GM12878 (cell line): ENCODE data around the gene MAD2L1. TPM values are rescaled to one million over a fixed set of nuclear protein-coding genes. Genes with fewer than 3 reads are reported as not detected.
A peak's percentile ranks its signal among the peaks of the same experiment; 100 is the strongest.

ENCODE experiments used
- CBFB ChIP-seq: IDR thresholded peaks from 2 replicates; pipeline ENCODE4 v1.6.1; 2016; ENCODE audit warnings: antibody characterized with exemption, low read depth
- CEBPZ ChIP-seq: fragments of 150-350 bp; IDR thresholded peaks from 2 replicates; pipeline ENCODE4 v1.6.1; 2016; ENCODE audit warnings: low read depth, low read length
- E4F1 ChIP-seq: fragments of 450-650 bp; IDR thresholded peaks from 2 replicates; pipeline ENCODE4 v1.6.1; 2018; ENCODE audit warnings: borderline replicate concordance, mild to moderate bottlenecking; ENCODE audit not compliant: partially characterized antibody
- FOS ChIP-seq: IDR thresholded peaks from 3 replicates; pipeline ENCODE4 v1.6.1; 2011; ENCODE audit warnings: borderline replicate concordance; ENCODE audit not compliant: insufficient read length; ENCODE audit errors: extremely low read depth
- JUNB ChIP-seq: IDR thresholded peaks from 2 replicates; pipeline ENCODE4 v1.6.1; 2016; ENCODE audit warnings: antibody characterized with exemption, mild to moderate bottlenecking
- LARP7 ChIP-seq: fragments of 450-650 bp; IDR thresholded peaks from 2 replicates; pipeline ENCODE4 v1.6.1; 2017; ENCODE audit warnings: mild to moderate bottlenecking
- MAX ChIP-seq: IDR thresholded peaks from 2 replicates; pipeline ENCODE4 v1.6.1; 2012; ENCODE audit warnings: low read depth, low read length, improper control_type of control experiment
- NFYA ChIP-seq: IDR thresholded peaks from 2 replicates; pipeline ENCODE4 v1.6.1; 2011; ENCODE audit warnings: low read depth, mild to moderate bottlenecking, low read length, improper control_type of control experiment, borderline replicate concordance
- RAD21 ChIP-seq: IDR thresholded peaks from 2 replicates; pipeline ENCODE4 v1.6.1; 2011; ENCODE audit warnings: mild to moderate bottlenecking, low read depth, low read length, moderate library complexity; ENCODE audit not compliant: insufficient read depth
- RB1 ChIP-seq: fragments of 450-650 bp; formaldehyde crosslinking; IDR thresholded peaks from 2 replicates; pipeline ENCODE4 v1.6.1; 2017; ENCODE audit warnings: mild to moderate bottlenecking, borderline replicate concordance
- TARDBP ChIP-seq: IDR thresholded peaks from 2 replicates; pipeline ENCODE4 v1.6.1; 2016; ENCODE audit warnings: borderline replicate concordance
- WRNIP1 ChIP-seq: IDR thresholded peaks from 2 replicates; pipeline ENCODE4 v1.6.1; 2011; ENCODE audit warnings: low read depth, low read length, improper control_type of control experiment, borderline replicate concordance
- ZBTB11 ChIP-seq: fragments of 450-650 bp; formaldehyde crosslinking; IDR thresholded peaks from 2 replicates; pipeline ENCODE4 v1.5.0; 2022; ENCODE audit warnings: mild to moderate bottlenecking, missing genetic modification characterization
- ZBTB40 ChIP-seq: fragments of 450-650 bp; IDR thresholded peaks from 2 replicates; pipeline ENCODE4 v1.6.1; 2016; ENCODE audit warnings: mild to moderate bottlenecking, moderate library complexity, borderline replicate concordance
- ZNF274 ChIP-seq: IDR thresholded peaks from one replicate; pipeline ENCODE4 v1.8.0; 2011; ENCODE audit not compliant: insufficient read length, insufficient read depth
- polyA plus RNA-seq, 11 experiments: library from polyadenylated mRNA; depleted of rRNA in 4 of 11; unstranded in 6 of 11; stranded (reverse) in 5 of 11; fragments of >200 nt; fragmentation: Nextera tagmentation in 4 of 11; fragmentation: Illumina TruSeq in 1 of 11; extraction: Ambion mirVana in 4 of 11; extraction: Trizol in 1 of 11; gene quantifications; 1 replicate in 1 of 11; 2 replicates in 10 of 11; pipeline versions ENCODE4 v1.2.1 to v1.2.3, GENCODE V29; 2011 to 2016; ENCODE audit warnings: inconsistent platforms in 2 of 11, missing spikeins in 2 of 11, low read depth in 1 of 11
- total RNA-seq, 4 experiments: library from RNA; depleted of rRNA in 3 of 4; stranded (reverse); fragments of >200 nt in 3 of 4; fragmentation: Illumina TruSeq in 1 of 4; extraction: Trizol in 1 of 4; gene quantifications; 2 replicates each; pipeline versions ENCODE4 v1.2.1 to v1.2.3, GENCODE V29; 2013 to 2021

The MAD2L1 gene
- total and polyA plus RNA-seq, 10 of the 15 experiments (the other 5 are each of a cell fraction or from before 2014, with no cell fraction given): 58.1 to 407 (median 110) TPM

GRCh38 chr4:120066517-120067340, at the start of gene MAD2L1 (continued):
- TF ChIP-seq TARDBP (no peak), ZBTB40 (peak; percentile 61; the same call in 1 of the 2 replicates), CEBPZ (no peak), FOS (no peak), LARP7 (no peak; the same call in 1 of the 2 replicates), JUNB (no peak), E4F1 (no peak), ZBTB11 (CRISPR knock-in tag) (0 out of 2 replicates have a peak, but pooled peaks have one; percentile 9), MAX (peak; percentile 66), NFYA (no peak), CBFB (no peak; the same call in 1 of the 2 replicates), ZNF274 (no peak), RB1 (no peak), WRNIP1 (no peak), RAD21 (no peak)
